HG03045 (cell line): ENCODE results near the gene RAVER2.
"Not testable (repeated sequence)": the region's sequence is repeated elsewhere in the genome, so short reads cannot be mapped to it uniquely, and the experiment has no call there.

Experiments
- ATAC-seq: cut with Tn5 transposase; IDR thresholded peaks from one replicate; pipeline ENCODE4 v1.9.1; 2021; ENCODE audit warnings: mild to moderate bottlenecking, moderate library complexity; ENCODE audit not compliant: unreplicated experiment

The RAVER2 gene, protein sequence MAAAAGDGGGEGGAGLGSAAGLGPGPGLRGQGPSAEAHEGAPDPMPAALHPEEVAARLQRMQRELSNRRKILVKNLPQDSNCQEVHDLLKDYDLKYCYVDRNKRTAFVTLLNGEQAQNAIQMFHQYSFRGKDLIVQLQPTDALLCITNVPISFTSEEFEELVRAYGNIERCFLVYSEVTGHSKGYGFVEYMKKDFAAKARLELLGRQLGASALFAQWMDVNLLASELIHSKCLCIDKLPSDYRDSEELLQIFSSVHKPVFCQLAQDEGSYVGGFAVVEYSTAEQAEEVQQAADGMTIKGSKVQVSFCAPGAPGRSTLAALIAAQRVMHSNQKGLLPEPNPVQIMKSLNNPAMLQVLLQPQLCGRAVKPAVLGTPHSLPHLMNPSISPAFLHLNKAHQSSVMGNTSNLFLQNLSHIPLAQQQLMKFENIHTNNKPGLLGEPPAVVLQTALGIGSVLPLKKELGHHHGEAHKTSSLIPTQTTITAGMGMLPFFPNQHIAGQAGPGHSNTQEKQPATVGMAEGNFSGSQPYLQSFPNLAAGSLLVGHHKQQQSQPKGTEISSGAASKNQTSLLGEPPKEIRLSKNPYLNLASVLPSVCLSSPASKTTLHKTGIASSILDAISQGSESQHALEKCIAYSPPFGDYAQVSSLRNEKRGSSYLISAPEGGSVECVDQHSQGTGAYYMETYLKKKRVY

GRCh38 chr1:64744492-64745180 is at the start of gene RAVER2:
RAVER2 (plus strand) TSS chr1:64745075; CDS start chr1:64745173, 98 bp downstream.
- no peak for ATAC-seq

DNA sequence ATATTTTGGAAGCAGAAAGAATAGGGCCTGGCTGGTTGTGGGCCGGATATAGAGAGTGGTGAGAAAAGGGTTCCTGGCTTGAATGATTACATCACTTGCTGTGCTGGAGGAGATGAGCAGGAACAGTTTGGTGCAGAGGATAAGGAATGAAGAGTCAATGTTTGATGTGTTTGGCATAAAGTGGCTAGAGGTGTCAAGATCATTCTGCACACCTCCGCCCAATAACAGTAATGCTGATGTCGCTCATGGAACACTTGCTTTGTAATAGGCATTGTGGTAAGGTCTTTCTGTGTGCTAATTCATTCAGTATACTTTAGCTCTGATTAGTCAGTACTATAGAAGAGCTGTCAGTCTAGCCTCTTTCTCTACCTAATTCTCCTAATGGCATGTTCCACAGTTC is 48.0 kb upstream of the RAVER2 start:
- ATAC-seq, result no peak

GRCh38 chr1:64699327-64699726 is 45.5 kb upstream of the RAVER2 start:
- no peak for ATAC-seq

DNA sequence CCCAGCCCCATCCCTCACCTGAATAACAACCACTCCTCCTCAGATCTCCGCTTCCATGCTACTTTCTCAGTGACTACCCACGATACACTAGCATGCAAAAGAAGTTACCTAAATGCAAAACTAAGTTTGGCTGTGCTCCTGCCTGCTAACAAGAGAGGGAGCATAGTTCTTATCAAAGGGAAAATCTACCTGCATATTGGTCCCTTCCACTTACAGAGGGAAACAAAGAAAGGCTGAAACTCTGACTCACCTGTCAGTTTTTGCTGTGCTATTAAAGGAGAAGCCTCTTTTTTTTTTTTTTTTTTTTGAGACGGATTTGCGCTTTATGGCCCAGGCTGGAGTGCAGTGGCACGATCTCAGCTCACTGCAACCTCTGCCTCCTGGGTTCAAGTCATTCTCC is 43.8 kb upstream of the RAVER2 start:
- ATAC-seq, result no peak

DNA sequence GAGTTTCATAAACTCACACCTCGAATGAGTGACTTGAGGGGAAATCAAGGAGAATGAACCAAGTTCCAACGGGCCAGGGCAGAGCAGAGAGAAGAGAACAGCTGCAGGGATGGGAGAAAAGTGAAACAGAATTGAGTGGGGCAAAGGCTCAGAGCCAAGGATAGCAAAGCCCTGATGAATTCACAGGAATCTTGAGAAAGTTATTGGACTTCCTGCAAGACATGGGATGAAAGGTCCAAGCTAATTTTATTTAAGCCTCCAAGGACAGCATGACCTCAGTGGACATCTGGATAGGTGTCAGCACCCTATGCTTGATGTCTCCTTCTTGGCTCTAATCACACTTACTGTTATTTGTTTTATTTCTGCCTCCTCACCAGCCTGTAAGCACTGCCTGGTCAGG is 43.0 kb upstream of the RAVER2 start:
- ATAC-seq, result no peak

DNA sequence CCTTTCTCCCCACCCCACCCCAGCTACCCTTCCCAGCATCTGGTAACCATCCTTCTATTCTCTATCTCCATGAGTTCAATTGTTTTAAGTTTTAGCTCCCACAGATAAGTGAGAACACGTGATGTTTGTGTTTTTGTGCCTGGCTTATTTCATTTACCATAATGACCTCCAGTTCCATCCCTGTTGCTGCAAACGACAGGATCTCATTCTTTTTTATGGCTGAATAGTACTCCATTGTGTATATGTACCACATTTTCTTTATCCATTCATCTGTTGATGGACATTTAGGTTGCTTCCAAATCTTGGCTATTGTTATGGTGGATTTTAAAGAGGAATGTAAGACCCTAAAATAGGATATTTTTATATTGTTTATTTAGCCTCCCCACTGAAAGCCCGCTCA is 42.2 kb upstream of the RAVER2 start:
- not testable (repeated sequence) for ATAC-seq

DNA sequence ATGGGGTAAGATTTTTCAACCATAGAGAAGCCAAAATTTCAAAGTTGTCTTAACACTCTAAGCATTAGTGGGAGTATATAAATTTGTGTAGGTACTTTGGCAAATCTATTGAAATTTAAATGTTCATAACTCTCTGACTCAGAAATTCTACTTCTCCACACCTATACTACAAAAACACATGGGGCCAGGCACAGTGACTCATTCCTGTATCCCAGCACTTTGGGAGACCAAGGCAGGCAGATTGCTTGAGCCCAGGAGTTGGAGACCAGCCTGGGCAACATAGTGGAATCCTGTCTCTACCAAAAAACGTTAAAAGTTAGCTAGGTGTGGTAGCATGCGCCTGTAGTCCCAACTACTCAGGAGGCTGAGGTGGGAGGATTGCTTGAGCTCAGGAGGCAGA is 41.3 kb upstream of the RAVER2 start:
- ATAC-seq, result no peak

DNA sequence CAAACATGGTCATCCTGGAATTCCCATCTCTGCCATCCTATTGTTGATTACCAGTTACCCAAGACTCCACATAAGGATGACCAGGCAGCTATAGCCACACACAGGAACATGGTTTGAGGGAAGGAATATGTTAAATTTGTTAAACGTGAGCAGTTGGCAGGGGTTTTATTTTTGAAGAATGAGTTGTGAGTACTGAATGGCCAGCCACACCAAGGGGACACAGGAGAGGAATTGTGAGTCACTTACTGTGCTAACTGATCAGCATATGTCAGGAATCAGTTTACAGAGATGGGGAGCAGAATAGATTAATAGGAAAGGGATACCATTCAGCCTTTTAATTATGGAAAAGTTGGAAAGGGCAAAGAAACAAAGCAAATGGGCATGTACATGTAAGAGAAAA is 39.3 kb upstream of the RAVER2 start:
- ATAC-seq, result no peak

DNA sequence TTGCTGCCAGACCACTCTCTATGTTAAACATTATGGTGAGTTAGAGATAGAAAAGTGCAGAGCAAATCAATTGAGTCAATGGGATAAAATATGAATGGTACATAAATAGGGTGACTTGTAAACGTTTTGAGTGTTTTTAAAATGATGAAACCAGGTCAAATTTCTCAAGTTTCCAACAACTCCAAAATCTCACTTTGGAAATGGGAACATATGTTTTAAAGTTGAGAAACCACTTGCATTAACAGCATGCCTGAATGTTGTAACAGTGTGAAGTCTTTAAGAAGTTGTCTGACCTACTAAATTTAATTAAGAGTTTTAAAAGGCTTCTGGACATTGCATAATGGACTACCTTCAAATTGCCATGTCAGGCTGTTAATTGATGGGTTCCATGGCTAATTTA is 33.6 kb upstream of the RAVER2 start:
- no peak for ATAC-seq

DNA sequence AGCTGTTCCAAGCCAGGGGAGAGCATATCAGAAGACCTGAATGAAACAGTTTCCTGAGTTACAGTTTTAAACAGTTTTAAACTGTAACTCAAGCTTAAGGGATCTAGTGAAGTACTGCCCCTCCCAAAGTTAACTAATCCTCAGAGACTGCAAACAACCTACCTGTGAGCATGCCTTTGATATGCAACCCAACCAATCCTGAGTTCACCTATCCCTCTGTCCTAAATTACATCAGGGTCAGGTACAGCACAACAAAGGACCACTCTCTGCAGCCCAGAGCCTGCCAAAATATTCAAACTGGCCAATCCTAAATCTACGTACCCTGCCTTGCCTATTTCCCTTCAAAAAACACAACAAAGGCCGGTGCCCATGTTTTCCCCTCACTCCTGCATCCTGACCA is 32.8 kb upstream of the RAVER2 start:
- no peak for ATAC-seq

GRCh38 chr1:64715186-64715585 is 29.7 kb upstream of the RAVER2 start:
- no peak for ATAC-seq

DNA sequence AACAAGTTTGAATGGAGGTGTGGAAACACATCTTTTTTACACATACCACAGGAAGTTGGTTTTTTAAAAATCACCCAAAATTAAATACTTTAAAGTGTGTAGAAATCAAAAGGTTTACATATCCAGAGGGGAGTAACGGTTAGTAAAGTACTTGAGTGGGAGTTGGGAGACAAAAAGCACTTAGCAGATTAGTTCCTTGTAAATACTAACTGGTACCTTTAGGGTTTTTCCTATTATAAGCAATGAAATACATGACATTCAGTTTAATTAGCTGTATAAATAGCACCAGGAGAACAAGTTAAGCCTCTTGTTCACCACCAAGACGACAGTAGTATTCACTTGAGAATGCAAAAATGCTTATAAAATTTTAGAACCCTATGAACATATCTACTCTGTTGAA is 23.7 kb upstream of the RAVER2 start:
- no peak for ATAC-seq

GRCh38 chr1:64721576-64722145 is 23.2 kb upstream of the RAVER2 start:
- ATAC-seq, result no peak

- no peak for ATAC-seq
Measured at GRCh38 chr1:64727861-64728260, 17.0 kb upstream of the RAVER2 start.

DNA sequence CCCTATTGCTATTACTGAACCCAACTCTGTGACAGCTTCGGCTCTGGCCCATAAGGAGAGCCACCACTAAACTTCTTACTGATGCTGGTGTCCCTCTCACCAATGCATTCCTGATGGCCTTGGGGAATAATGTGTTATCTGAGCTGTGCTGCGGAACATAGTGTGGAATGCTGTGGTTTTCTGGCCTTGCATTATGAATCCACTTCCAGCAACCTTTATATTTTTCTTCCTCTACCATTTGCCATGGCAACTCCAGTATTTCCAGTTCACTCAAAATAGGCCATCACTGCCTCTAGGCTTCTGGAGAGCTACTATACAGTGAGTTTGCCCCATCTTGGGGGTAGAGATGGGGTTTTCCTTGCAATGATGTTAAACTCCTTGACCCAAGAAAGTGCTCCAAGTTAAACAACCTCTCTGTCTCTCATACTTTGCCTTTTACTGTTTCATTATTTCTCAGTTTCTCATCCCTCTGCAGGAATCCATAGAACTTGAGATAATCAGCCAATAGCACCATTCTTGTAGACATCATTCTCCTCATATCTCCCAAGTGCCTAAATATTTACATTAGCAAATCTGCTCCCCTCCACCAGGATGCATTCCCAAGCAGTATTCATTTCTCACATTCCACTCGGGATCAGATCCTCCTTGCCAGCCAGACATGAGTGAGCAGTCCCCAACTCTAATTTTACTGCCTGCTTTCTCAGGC is 11.1 kb upstream of the RAVER2 start:
- no peak for ATAC-seq

DNA sequence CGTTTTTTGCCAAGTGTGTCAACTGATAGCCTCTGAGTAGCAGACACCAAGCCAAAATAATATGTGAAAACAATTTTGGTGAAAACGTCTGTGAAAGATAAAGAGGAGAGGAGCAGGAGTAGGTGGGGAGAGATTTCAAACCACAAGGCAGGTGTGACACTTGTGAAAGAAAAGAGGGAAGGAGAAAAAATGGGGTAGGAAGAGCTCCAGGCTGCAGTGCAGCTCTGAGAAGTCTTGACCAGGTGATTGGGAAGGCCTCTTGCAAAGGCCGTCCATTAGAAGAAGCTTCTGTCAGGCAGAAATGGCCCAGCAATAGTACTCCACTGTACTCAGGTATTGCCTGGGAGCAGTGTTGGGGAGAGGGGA is 10.6 kb upstream of the RAVER2 start:
- no peak for ATAC-seq

DNA sequence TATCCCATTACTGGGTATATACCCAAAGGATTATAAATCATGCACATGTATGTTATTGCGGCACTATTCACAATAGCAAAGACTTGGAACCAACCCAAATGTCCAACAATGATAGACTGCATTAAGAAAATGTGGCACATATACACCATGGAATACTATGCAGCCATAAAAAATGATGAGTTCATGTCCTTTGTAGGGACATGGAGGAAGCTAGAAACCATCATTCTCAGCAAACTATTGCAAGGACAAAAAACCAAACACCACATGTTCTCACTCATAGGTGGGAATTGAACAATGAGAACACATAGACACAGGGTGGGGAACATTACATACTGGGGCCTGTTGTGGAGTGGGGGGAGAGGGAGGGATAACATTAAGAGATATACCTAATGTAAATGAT is 4.2 kb upstream of the RAVER2 start:
- not testable (repeated sequence) for ATAC-seq

GRCh38 chr1:64743954-64744491 is 852 bp upstream of the RAVER2 start:
- ATAC-seq, result no peak

GRCh38 chr1:64745181-64745985 is 508 bp downstream of the RAVER2 start:
- ATAC-seq, result no peak
